Stimulated activated CD8-positive, alpha-beta memory T cell treated with anti-CD3 and anti-CD28 coated beads, Interleukin-2, amount 100 ng/mL, for 1 hour (primary cell): Measurements from ENCODE around the gene FGFBP1.
"Not testable (repeated sequence)": the region's sequence is repeated elsewhere in the genome, so short reads cannot be mapped to it uniquely, and the experiment has no call there.

ENCODE experiments used
- DNase-seq, 2 donors: peaks; one replicate each; pipeline ENCODE4 v3.0.0-alpha.2; 2020; ENCODE audit warnings: low read depth in 2 of 2

Gene FGFBP1

GRCh38 chr4:15945516-15945915, 7.0 kb upstream of the FGFBP1 start:
- no peak for DNase-seq

- no peak for DNase-seq
Measured at GRCh38 chr4:15944895-15945294, 6.4 kb upstream of the FGFBP1 start.

- no peak for DNase-seq
Measured at GRCh38 chr4:15942283-15942682, 3.7 kb upstream of the FGFBP1 start.

- no peak for DNase-seq
Measured at GRCh38 chr4:15938182-15938581, 358 bp downstream of the FGFBP1 start.

GRCh38 chr4:15936495-15936894, 2.0 kb downstream of the FGFBP1 start:
- DNase-seq, result no peak

GRCh38 chr4:15935504-15936402, 2.8 kb downstream of the FGFBP1 start:
- DNase-seq, result no peak

DNA sequence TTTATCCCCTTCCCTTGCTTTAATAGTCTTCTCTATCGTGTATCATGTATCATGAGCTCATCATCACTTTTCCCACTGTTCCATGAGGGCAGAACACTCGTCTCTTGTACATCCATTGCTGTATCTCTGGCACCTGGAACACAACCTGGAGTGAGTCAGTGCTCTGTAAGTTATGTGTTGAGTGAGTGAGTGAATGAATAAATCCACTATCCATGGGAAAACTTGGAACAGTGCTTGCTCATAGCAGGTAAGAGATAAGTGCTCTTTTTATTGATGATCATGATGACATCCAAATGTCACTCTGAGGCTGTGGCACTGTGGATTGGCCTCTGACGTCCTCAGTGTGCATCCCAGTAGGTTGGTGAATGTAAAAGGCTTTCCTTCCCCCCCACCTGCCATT, 4.3 kb downstream of the FGFBP1 start:
- no peak for DNase-seq

DNA sequence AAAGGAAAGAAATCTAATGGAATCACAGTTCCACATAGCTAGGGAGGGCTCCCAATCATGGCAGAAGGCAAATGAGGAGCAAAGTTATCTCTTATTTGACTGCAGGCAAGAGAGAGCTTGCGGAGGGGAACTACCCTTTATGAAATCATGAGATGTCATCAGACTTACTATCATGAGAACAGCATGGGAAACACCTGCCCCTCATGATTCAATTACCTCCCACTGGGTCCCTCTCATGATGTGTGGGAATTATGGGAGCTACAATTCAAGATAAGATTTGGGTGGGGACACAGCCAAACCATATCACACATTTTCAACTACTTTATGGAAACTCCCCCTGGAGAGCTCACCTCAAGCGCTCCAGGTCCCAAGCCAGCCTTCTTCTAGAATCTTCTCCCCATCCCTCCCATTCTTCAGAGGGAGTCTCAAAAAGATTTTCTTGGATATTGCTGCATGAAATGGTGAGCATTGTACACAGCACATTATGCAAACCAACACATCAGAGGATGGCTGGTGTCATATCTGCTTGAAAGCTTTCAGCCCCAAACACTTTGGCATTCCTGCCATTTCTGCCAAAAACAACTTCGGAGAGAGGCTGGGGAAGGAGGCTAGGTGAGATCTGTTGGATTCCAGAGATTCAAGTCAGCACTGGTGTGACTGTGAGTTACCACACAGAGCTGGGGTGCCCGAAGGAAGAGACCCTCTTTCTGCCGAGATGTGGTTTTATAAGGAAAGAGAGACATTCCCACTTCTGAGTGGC, 6.9 kb downstream of the FGFBP1 start:
- DNase-seq, result no peak

- no peak for DNase-seq
Measured at GRCh38 chr4:15930314-15930713, 8.2 kb downstream of the FGFBP1 start.

DNA sequence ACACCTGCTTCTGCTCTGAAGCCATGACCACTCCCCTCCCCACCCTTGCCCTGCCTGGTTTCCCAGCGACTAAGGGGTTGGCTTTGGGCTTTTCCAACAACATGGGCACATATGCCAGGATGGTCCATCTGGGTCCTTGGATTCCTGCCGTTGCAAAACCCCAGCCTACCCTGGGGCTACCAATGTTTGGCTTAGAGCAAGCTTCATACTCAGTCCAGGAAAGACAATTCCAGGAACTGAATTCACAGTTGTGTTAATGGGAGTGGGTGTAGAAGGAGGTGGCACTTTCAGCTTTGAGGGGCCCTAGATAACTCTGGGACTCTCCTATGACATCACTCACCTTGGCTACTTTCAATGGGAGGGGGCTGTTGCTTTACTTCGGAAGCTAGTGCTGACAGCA, 9.0 kb downstream of the FGFBP1 start:
- DNase-seq, result no peak

- DNase-seq, result no peak
Measured at GRCh38 chr4:15928883-15929282, 9.7 kb downstream of the FGFBP1 start.

DNA sequence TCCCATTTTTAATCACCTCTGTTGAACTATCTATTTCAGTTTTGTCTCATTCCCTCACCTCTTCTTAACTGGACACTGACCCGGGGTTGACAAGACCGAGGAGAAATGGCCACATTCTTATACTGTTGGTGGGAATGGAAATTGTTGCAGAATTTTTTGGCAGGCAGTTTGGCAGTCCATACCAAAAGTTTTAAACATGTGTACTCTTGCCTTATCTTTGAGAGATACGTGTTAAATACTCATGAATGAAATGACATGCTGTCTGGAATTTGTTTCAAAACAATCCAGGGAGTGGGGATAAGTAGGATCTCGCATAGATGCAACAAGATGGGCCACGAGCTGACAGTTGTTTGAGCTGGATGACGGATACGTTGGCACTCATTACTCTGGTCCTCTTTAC, 12.1 kb downstream of the FGFBP1 start:
- DNase-seq, result no peak

DNA sequence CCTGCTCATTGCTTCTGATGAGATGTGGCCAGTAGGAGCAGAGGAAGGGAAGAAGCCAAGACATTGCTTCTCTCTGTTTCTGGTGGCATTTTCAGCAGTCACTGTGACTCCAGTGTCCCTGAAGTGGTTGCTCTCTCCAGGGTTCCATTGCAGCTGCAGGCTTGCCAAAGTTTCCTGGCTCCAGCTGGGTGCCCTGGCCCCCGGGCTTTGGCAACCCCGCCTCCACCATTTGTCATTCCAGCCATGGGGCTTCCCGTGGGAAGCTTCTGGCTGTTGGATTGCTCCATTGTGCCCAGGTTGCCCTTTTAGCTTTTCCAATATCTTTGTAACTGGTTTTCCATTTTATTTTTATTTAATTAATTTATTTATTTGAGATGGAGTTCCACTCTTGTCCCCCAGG, 12.7 kb downstream of the FGFBP1 start:
- no peak for DNase-seq

GRCh38 chr4:15921592-15921932, 17.0 kb downstream of the FGFBP1 start:
- DNase-seq, result no peak

GRCh38 chr4:15920723-15921591, 17.6 kb downstream of the FGFBP1 start:
- no peak for DNase-seq

- DNase-seq, result no peak
Measured at GRCh38 chr4:15918484-15919129, 19.9 kb downstream of the FGFBP1 start.

- DNase-seq, result no peak
Measured at GRCh38 chr4:15917297-15917696, 21.2 kb downstream of the FGFBP1 start.

DNA sequence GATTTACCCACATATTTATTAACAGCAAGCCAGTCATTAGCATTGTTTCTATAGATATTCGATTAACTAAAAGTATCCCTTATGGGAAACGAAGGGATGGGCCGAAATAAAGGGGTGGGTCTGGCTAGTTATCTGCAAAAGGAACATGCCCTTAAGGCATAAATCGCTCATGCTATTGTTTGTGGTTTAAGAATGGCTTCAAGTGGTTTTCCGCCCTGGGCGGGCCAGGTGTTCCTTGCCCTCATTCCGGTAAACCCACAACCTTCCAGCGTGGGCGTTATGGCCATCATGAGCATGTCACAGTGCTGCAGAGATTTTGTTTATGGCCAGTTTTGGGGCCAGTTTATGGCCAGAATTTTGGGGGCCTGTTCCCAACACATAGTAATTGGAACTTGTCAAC, 22.2 kb downstream of the FGFBP1 start:
- not testable (repeated sequence) for DNase-seq

DNA sequence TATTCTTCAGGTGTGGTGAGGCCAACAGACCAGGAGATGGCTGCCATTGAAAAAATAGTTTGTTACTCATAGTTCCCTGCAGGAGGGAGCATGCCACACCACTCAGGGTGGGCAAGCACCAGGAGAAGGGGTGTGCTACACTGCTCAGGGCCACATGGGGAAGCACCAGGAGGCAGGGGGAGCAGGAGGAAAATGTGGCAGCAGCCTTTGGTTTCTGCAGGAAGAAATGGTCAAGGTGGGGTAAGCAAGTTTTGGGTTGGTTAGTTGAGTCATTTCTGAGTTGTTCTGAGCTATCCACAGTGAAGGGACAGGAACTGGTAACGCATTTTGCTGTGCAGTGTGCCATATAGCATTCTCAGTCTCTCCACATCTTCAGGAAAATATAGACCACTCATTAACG, 23.8 kb downstream of the FGFBP1 start:
- no peak for DNase-seq

- DNase-seq, result no peak
Measured at GRCh38 chr4:15914291-15914690, 24.2 kb downstream of the FGFBP1 start.

GRCh38 chr4:15913631-15913970, 24.9 kb downstream of the FGFBP1 start:
- DNase-seq, result no peak
